Measurements from ENCODE around the gene MCRIP2. TPM values are rescaled to one million over a fixed set of nuclear protein-coding genes. Genes with fewer than 3 reads are reported as not detected.
"Not testable (repeated sequence)": the region's sequence is repeated elsewhere in the genome, so short reads cannot be mapped to it uniquely, and the experiment has no call there.

The MCRIP2 gene
- total RNA-seq, 3 donors from 2014 or later, result 76.3 to 116 (median 100) TPM

- TF ChIP-seq CTCF (IDR thresholded peaks at IDR 0.05), result no peak
- no peaks in the 10 kb centered on the region for H3K36me3 ChIP-seq (ENCODE audit: low read depth)
- peak in 2 of 3 donors; percentile 62 to 63 for DNase-seq
- H3K4me3 ChIP-seq, result no peak overlapping the region
- no peaks in the 10 kb centered on the region for H3K9me3 ChIP-seq
- peaks cover 43% of the 10 kb centered on the region for H3K4me1 ChIP-seq (ENCODE audit: low read depth)
- no peak for ATAC-seq
- intact Hi-C loops (cut with DNase I, micrococcal nuclease), result loop anchor here in 1 of 2 donors (10.0 kb wide), 1 partner anchor 61 kb away; no protein-coding TSS in a partner anchor
These were observed 47.8 kb upstream of the MCRIP2 start for GRCh38 chr16:593807-594206.

DNA sequence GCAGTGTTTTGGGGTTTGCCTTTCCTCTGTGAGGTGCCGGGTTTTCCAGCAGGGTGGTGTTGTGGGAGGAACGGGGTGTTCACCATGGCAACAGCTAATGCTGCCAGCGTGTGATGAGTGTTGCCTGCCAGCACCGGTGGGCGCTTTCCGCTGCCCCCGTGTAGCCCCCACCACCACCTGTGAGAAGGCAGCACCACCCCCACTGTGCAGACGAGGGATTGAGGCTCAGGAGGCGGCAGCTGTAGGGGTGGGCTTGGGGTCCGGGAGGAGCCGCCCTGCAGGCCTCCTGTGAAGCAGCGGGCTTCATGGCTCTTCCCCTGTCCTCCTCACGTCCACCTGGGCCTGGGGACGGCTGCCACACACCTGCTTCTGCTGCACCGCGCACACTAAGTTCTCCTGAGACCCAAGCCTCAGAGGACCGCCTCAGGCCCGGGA lies 46.5 kb upstream of the MCRIP2 start:
- intact Hi-C loops (cut with DNase I, micrococcal nuclease), result loop anchor here in 1 of 2 donors (10.0 kb wide), 1 partner anchor 60 kb away; no protein-coding TSS in a partner anchor
- TF ChIP-seq CTCF (IDR thresholded peaks at IDR 0.05), result no peak
- Histone ChIP-seq H3K9me3 (no peaks in the 10 kb centered on the region), H3K4me3 (no peak overlapping the region), H3K4me1 (ENCODE audit: low read depth) (peaks cover 43% of the 10 kb centered on the region), H3K36me3 (ENCODE audit: low read depth) (no peaks in the 10 kb centered on the region)
- DNase-seq (no peak), ATAC-seq (no peak)

- TF ChIP-seq CTCF (IDR thresholded peaks at IDR 0.05), result no peak
- Histone ChIP-seq H3K36me3 (ENCODE audit: low read depth) (no peaks in the 10 kb centered on the region), H3K9me3 (no peaks in the 10 kb centered on the region), H3K4me3 (no peak overlapping the region), H3K4me1 (ENCODE audit: low read depth) (peaks cover 42% of the 10 kb centered on the region)
- intact Hi-C loops (cut with DNase I, micrococcal nuclease), result loop anchor here in 1 of 2 donors (10.0 kb wide), 1 partner anchor 59 kb away; no protein-coding TSS in a partner anchor
- ATAC-seq, result no peak
- no peak for DNase-seq
These were observed 45.5 kb upstream of the MCRIP2 start for GRCh38 chr16:595942-596735.

DNA sequence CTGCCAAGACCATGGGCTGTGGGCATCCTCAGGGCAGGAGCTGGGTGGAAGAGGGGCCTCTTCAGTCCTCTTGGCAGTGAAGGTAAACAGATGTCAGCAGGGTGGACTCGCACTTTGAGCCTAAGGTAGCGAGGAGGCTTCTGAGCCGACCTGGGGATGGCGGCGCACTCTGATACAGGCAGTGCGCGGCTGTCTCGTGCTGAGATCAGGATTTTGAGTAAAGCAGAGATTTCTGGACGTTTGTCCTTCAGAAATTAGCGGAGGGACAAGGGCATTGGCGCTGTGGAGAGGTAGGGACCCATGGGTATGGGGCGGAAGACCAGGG lies 44.9 kb upstream of the MCRIP2 start:
- H3K36me3 ChIP-seq (ENCODE audit: low read depth), result no peaks in the 10 kb centered on the region
- intact Hi-C loops (cut with DNase I, micrococcal nuclease), result loop anchor here in 1 of 2 donors (10.0 kb wide), 1 partner anchor 58 kb away; no protein-coding TSS in a partner anchor
- TF ChIP-seq CTCF (IDR thresholded peaks at IDR 0.05), result no peak

DNA sequence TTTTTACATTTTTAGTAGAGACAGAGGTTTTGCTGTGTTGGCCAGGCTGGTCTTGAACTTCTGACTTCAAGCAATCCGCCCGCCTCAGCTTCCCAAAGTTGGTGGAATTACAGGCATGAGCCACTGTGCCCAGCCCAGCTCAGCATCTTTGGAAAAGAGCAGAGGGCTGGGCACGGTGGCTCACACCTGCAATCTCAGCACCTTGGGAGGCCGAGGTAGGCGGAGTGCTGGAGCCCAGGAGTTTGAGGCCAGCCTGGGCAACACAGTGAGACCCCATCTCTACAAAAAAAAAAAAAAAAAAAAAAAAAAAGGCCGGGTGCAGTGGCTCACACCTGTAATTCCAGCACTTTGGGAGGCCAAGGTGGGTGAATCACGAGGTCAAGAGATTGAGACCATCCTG lies 44.0 kb upstream of the MCRIP2 start:
- DNase-seq; ATAC-seq; H3K9me3 ChIP-seq; H3K4me3 ChIP-seq; H3K36me3 ChIP-seq (ENCODE audit: low read depth): not testable (repeated sequence)
- intact Hi-C loops (cut with DNase I, micrococcal nuclease), result loop anchor here in 1 of 2 donors (10.0 kb wide), 1 partner anchor 57 kb away; no protein-coding TSS in a partner anchor
- H3K4me1 ChIP-seq (ENCODE audit: low read depth), result peaks cover 27% of the 10 kb centered on the region

More for the DNA sequence above, 44.9 kb upstream of the MCRIP2 start:
- ATAC-seq, result no peak
- H3K4me1 ChIP-seq (ENCODE audit: low read depth), result peaks cover 36% of the 10 kb centered on the region
- DNase-seq, result no peak
- no peaks in the 10 kb centered on the region for H3K9me3 ChIP-seq
- H3K4me3 ChIP-seq, result no peak overlapping the region
